Stimulated activated CD4-positive, alpha-beta T cell treated with anti-CD3 and anti-CD28 coated beads, TNF-alpha, amount 100 ng/mL, for 4 hours (primary cell): ENCODE measurements around the gene CFAP210.
"Not testable (repeated sequence)": the region's sequence is repeated elsewhere in the genome, so short reads cannot be mapped to it uniquely, and the experiment has no call there.

Source experiments
- DNase-seq, 3 experiments: peaks; one replicate each; pipeline ENCODE4 v3.0.0-alpha.2; 2020; ENCODE audit warnings: low read depth in 3 of 3

The CFAP210 gene

DNA sequence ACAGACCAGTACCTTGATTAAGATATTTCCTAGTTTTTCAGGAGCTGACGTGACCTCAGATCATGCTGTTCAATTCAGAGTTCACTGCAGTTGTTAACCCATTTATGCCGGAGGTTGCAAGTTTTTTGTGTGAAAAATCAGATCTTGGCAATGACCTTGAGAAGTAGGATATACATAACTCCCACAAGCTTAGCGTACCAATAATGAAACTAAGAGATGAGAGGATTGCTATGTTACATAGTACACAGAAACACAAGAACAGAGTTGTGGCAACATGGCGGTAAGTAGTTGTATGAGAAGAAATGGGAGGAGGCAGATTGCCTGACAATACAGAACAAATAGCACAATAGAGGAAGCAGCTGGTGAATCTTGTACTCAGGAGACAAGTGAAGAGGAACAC lies 71.0 kb downstream of the CFAP210 start:
- DNase-seq: no peak

DNA sequence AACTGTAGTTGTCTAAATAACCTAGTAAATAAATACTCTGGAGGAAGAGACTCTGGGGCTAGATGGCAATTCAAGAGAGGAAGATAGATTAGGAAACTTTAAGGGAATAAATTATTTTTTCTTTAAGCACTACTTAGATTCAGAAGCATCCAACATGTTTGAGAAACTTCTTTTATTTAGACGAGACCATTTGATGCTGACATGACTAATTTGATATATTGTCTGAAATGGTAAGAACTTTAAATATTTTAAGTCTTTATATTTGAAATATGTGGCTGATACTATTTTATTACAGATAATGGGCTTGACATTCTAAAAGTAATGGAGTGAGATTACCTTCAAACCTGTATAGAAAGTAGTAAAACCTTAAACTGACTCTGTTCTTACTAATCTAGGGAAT lies 73.7 kb downstream of the CFAP210 start:
- DNase-seq: no peak

DNA sequence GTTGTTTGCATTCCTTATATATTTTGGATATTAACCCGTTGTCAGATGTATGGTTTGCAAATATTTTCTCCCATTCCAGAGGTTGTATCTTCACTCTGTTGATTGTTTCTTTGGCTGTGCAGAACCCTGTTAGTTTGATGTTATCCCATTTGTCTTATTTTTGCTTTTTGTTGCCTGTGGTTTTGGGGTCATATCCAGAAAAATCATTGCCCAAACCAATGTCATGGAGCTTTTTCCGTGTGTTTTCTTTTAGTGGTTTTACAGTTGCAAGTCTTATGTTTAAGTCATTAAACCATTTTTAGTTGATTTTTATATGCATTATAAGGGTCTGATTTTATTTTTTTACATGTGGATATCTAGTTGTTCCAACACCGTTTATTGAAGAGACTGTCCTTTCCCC lies 74.3 kb downstream of the CFAP210 start:
- DNase-seq: no peak

DNA sequence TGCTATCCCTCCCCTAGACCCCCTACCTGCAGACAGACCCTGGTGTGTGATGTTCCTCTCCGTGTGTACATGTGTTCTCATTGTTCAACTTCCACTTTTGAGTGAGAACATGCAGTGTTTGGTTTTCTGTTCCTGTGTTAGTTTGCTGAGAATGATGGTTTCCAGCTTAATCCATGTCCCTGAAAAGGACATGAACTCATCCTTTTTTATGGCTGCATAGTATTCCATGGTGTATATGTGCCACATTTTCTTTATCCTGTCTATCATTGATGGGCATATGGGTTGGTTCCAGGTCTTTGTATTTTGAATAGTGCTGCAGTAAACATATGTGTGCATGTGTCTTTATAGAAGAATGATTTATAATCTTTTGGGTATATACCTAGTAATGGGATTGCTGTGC lies 78.2 kb downstream of the CFAP210 start:
- not testable (repeated sequence) for DNase-seq

DNA sequence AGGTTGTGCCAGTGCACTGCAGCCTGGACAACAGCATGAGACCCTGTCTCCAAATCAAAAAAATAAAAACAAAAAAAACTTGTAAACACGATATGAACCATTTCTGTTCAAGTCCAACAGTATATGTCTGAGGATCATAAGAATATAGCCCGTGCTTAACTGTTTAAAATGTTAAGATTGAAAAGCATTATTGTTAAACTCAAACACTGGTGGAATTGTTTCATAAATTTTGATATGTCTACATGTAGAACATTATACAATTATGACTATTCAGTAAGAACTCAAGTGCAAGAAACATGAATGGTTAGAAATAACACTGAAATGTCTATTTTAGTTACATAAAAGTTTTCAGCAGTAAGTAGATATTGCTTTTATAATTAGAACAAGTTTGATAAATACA lies 80.3 kb downstream of the CFAP210 start:
- no peak for DNase-seq

DNA sequence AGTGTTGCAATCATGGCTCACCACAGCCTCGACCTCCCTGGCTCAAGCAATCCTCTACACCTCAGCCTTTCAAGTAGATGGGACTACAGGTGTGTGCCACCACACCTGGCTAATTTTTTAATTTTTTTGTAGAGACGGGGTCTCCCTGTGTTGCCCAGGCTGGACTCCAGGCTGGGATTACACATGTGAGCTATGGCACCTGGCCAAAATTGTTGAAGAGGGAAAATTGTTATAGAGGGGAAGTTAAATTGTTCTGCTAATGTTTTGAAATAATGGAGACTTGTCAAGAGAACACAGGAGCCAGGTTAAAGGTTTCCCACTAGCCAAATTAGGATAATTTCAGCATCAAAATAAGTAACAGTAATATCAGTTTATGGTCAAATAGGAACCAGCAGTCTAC lies 84.9 kb downstream of the CFAP210 start:
- DNase-seq: no peak

DNA sequence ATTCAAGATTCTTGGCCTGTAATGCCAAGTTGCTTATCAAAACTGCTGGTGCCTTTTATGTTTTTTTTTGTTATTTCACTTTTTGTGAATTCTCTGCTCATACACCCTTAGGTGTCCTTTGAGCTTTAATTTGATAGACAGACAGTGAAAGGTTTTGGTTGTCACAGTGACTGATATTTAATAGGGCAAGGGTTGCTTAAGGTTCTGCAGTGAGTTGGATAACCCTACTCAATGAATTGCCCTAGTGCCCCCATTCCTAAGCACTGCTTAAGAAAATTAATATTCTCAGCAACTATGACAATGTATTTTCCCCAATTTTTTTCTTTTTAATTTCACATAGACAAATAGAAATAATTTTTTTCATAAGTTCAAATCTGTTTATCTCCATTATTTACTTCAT lies 94.6 kb downstream of the CFAP210 start:
- DNase-seq: no peak

DNA sequence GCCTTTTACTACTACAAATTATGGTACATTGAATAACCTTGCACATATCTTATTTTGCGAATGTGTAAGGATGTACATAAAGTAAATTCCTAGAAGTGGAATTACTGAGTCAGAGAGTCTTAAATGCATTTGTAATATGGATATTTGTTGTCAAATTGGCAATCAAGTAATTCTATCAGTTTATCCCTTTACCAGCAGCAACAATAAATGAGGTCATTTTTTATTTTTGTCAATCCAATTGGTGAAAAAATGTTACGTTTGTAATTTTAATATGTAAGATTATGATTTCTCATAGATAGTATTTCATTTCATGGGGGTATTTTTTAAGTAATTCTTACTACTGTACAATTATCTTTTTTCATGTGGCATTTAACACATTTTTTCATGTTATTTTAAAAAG lies 95.2 kb downstream of the CFAP210 start:
- DNase-seq: no peak

DNA sequence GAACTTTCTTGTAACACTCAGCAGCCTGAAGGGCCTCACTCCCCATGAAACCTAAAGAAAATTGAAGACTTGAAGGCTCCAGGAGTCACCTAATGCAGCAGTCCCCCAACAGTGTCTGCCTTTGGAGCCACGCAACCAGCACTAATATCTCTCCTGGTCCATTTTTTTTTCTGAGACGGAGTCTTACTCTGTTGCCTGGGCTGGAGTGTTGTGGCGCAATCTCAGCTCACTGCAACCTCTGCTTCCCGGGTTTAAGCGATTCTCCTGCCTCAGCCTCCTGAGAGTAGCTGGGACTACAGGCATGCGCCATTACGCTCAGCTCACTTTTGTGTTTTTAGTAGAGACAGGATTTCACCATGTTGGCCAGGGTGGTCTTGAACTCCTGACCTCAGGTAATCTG lies 97.7 kb downstream of the CFAP210 start:
- DNase-seq: not testable (repeated sequence)
